Tibial artery (tissue), 4 donors: ENCODE measurements around the gene TEX19.

Experiments
- DNase-seq, 2 donors: peaks; one replicate each; pipeline ENCODE4 v3.0.0-alpha.2; 2019
- H3K27ac ChIP-seq, 2 donors: fragments of 200-600 bp; sonication (generic) in 1 of 2; 1 replicate in 1 of 2; 2 replicates in 1 of 2; pipeline ENCODE4 v1.5.1; 2018 to 2019; ENCODE audit warnings: mild to moderate bottlenecking in 1 of 2
- H3K27me3 ChIP-seq, 2 donors: fragments of 200-600 bp; sonication (generic) in 1 of 2; one replicate each; pipeline versions ENCODE4 v1.5.1 to v1.6.0; 2016 to 2019
- H3K36me3 ChIP-seq, 3 donors: fragments of 200-600 bp; sonication (generic) in 2 of 3; one replicate each; pipeline ENCODE4 v1.5.1; 2016 to 2019; ENCODE audit warnings: mild to moderate bottlenecking in 2 of 3
- H3K4me1 ChIP-seq, 4 donors: fragments of 200-600 bp; sonication (generic) in 2 of 4; 1 replicate in 3 of 4; 2 replicates in 1 of 4; pipeline ENCODE4 v1.5.1; 2016 to 2019
- H3K4me3 ChIP-seq, 2 donors: fragments of 200-600 bp; sonication (generic) in 1 of 2; 1 replicate in 1 of 2; 2 replicates in 1 of 2; pipeline ENCODE4 v1.5.1; 2018 to 2019; ENCODE audit warnings: mild to moderate bottlenecking in 2 of 2
- H3K9me3 ChIP-seq, 3 donors: fragments of 200-600 bp; sonication (generic) in 1 of 3; one replicate each; pipeline ENCODE4 v1.5.1; 2016 to 2019
- CTCF ChIP-seq, 2 experiments: fragments of 200-600 bp in 1 of 2; fragments of 450-650 bp in 1 of 2; IDR thresholded peaks; one replicate each; pipeline ENCODE4 v1.5.1; 2017 to 2019; ENCODE audit warnings: antibody characterized with exemption in 2 of 2, mild to moderate bottlenecking in 1 of 2, moderate library complexity in 1 of 2
- intact Hi-C: fragments of 100-400 bp; cut with DNase I; formaldehyde crosslinking; loops from one replicate; pipeline ENCODE4 v1.15.0; 2023; ENCODE audit warnings: low total_unique reads

Gene TEX19

GRCh38 chr17:82314012-82314726 is 44.9 kb upstream of the TEX19 start:
- H3K4me3 ChIP-seq: no peak overlapping the region
- H3K4me1 ChIP-seq: peaks cover 0 to 10% (median 4%) of the 10 kb centered on the region in 4 donors
- no peaks in the 10 kb centered on the region for H3K9me3 ChIP-seq
- no peak for DNase-seq
- intact Hi-C loops: no loop called here
- no peak overlapping the region for H3K27ac ChIP-seq
- peaks cover 0 to 67% of the 10 kb centered on the region in 2 donors for H3K27me3 ChIP-seq
- no peaks in the 10 kb centered on the region for H3K36me3 ChIP-seq
- TF ChIP-seq CTCF (IDR thresholded peaks at IDR 0.05): no peak

- no peak for TF ChIP-seq CTCF (IDR thresholded peaks at IDR 0.05)
- intact Hi-C loops: no loop called here
- H3K4me1 ChIP-seq: peaks cover 0 to 10% (median 4%) of the 10 kb centered on the region in 4 donors
These were observed 44.1 kb upstream of the TEX19 start for GRCh38 chr17:82314727-82315605.

DNA sequence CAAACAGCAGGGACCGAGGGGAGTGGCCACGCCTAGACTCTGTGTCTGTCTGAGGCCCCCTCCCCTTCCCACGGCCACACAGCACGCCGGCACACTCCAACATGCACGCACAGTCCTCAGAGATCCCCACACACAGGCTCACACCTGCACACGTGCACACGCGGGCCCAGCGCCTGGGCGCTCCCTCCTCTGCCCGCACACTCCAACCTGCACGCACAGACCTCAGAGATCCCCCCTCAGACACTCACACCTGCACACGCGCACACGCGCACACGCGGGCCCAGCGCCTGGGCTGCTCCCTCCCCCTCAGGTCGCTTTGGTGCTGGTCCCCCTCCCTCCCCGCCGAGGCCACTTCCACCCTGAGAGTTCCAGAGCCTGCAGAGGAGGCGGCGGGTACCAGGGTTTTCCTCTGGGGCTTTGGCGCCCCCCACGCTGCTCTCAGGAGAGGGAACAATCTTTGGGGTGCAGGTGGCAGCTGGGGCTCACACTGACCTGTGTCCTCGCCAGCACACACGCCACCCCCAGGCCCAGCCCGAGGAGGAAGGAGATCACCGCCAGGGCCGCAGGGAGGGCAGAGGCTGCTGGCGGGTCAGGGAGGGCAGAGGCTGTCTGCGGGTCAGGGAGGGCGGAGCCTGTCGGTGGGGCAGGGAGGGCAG is 43.2 kb upstream of the TEX19 start:
- intact Hi-C loops: no loop called here
- H3K9me3 ChIP-seq: no peaks in the 10 kb centered on the region
- H3K27ac ChIP-seq: no peak overlapping the region
- TF ChIP-seq CTCF (IDR thresholded peaks at IDR 0.05): no peak
- no peak for DNase-seq
- H3K27me3 ChIP-seq: peaks cover 0 to 61% of the 10 kb centered on the region in 2 donors
- no peak overlapping the region for H3K4me3 ChIP-seq
- H3K4me1 ChIP-seq: peaks cover 0 to 10% (median 4%) of the 10 kb centered on the region in 4 donors
- no peaks in the 10 kb centered on the region for H3K36me3 ChIP-seq

More at GRCh38 chr17:82314727-82315605, 44.1 kb upstream of the TEX19 start:
- no peak overlapping the region for H3K27ac ChIP-seq
- no peaks in the 10 kb centered on the region for H3K9me3 ChIP-seq
- DNase-seq: no peak
- peaks cover 0 to 62% of the 10 kb centered on the region in 2 donors for H3K27me3 ChIP-seq
- no peaks in the 10 kb centered on the region for H3K36me3 ChIP-seq
- H3K4me3 ChIP-seq: no peak overlapping the region

DNA sequence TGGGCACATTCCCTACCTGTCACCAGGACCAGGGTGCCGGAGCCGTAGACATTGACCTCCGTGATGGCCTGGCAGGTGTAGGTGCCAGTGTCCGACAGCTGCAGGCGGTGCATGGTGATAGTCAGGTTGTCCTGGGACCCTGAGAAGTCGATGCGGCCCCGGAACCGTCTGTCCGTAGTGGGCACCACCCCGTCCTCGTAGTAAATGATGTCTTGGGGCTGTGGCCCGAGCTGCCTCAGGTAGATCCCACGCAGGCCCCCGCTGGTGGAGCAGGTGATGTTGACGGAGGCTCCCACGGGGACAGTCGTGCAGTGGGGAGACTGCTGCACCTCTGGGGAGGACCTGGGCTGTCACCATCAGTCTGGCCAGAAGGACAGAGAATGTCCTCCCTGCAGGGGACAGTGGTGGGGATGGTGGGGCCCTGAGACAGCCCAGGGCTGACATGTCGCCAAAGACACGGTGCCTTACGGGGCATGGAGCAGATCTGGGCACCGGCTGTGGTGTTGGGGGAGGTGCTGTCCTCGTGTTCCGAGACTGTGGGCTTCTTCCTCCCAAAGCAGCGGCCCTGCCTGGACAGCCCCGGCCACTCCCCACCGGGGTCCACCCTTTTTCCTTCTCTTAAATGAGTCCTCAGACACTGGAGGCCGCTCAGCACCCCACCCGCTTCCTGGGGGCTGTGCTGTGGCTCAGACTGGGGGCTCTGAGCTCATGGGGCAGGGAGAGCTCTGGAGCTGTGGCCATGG is 42.2 kb upstream of the TEX19 start:
- DNase-seq: no peak
- H3K4me3 ChIP-seq: no peak overlapping the region
- intact Hi-C loops: no loop called here

More for the DNA sequence above, 42.2 kb upstream of the TEX19 start:
- peaks cover 0 to 16% (median 11%) of the 10 kb centered on the region in 4 donors for H3K4me1 ChIP-seq
- TF ChIP-seq CTCF (IDR thresholded peaks at IDR 0.05): no peak
- H3K36me3 ChIP-seq: no peaks in the 10 kb centered on the region
- peaks cover 0 to 64% of the 10 kb centered on the region in 2 donors for H3K27me3 ChIP-seq
- no peaks in the 10 kb centered on the region for H3K9me3 ChIP-seq
- H3K27ac ChIP-seq: no peak overlapping the region
